Activated CD4-positive, alpha-beta T cell treated with anti-CD3 and anti-CD28 coated beads for 36 hours (primary cell): ENCODE measurements around the gene GATM. TPM values are rescaled to one million over a fixed set of nuclear protein-coding genes. Genes with fewer than 3 reads are reported as not detected.

ENCODE experiments used
- ATAC-seq: fragments of 200-7000 bp; cut with Tn5 transposase; one replicate; pipeline ENCODE4 v1.10.0; 2021; ENCODE audit warnings: mild to moderate bottlenecking, moderate library complexity
- CTCF ChIA-PET: fragments of 350-600 bp; sonication (Branson Sonifier 250); formaldehyde crosslinking; loops from one replicate; lab custom pipeline; 2021; ENCODE audit warnings: antibody characterized with exemption; lab: Charles Lee
- POLR2A ChIA-PET: fragments of 350-600 bp; sonication (Branson Sonifier 250); formaldehyde crosslinking; loops from one replicate; lab custom pipeline; 2021; ENCODE audit warnings: antibody characterized with exemption, inconsistent platforms; lab: Charles Lee
- DNase-seq: peaks from one replicate; pipeline ENCODE4 v3.0.0-alpha.2; 2020
- H3K27ac Mint-ChIP-seq: one replicate; pipeline ENCODE4 v1.8.0; 2021; ENCODE audit warnings: mixed read lengths
- H3K27me3 Mint-ChIP-seq: one replicate; pipeline ENCODE4 v1.8.0; 2021; ENCODE audit warnings: mixed read lengths
- H3K36me3 Mint-ChIP-seq: one replicate; pipeline ENCODE4 v1.8.0; 2021; ENCODE audit warnings: low read depth, mixed read lengths
- H3K4me1 Mint-ChIP-seq: one replicate; pipeline ENCODE4 v1.8.0; 2021; ENCODE audit warnings: mixed read lengths
- H3K4me3 Mint-ChIP-seq: one replicate; pipeline ENCODE4 v1.8.0; 2021; ENCODE audit warnings: mild to moderate bottlenecking, moderate library complexity, mixed read lengths
- H3K9me3 Mint-ChIP-seq: one replicate; pipeline ENCODE4 v1.8.0; 2021; ENCODE audit warnings: low read depth, mixed read lengths
- intact Hi-C, 2 experiments: fragments of 100-400 bp; cut with DNase I in 1 of 2; cut with micrococcal nuclease in 1 of 2; formaldehyde crosslinking; loops; one replicate each; pipeline versions ENCODE4 v1.14.2 to v1.15.1; 2022 to 2024; cut with DNase I, micrococcal nuclease
- total RNA-seq, 2 experiments: library from RNA; stranded (reverse); gene quantifications; one replicate each; pipeline ENCODE4 v1.2.3, GENCODE V29; 2021

The GATM gene
- total RNA-seq, 2 experiments from 2014 or later = 2.5 to 3.4 TPM

- peaks cover 8% of the 10 kb centered on the region for H3K27me3 Mint-ChIP-seq
- H3K4me3 Mint-ChIP-seq = no peak overlapping the region
- H3K4me1 Mint-ChIP-seq = no peaks in the 10 kb centered on the region
- no peaks in the 10 kb centered on the region for H3K36me3 Mint-ChIP-seq
- no peaks in the 10 kb centered on the region for H3K9me3 Mint-ChIP-seq
- DNase-seq (no peak), ATAC-seq (no peak)
- ChIA-PET POLR2A (no interaction called here), CTCF (no interaction called here)
- intact Hi-C loops = no loop called here
- no peak overlapping the region for H3K27ac Mint-ChIP-seq
Measured at GRCh38 chr15:45354711-45355110, 23.6 kb downstream of the GATM start.

GRCh38 chr15:45351227-45351626 lies 27.1 kb downstream of the GATM start:
- Mint-ChIP-seq H3K27ac (no peak overlapping the region), H3K36me3 (no peaks in the 10 kb centered on the region), H3K4me1 (no peaks in the 10 kb centered on the region), H3K9me3 (no peaks in the 10 kb centered on the region), H3K27me3 (peaks cover 34% of the 10 kb centered on the region), H3K4me3 (no peak overlapping the region)
- ATAC-seq = no peak
- ChIA-PET POLR2A (no interaction called here), CTCF (interaction anchor here (0.6 to 1.5 kb wide), 3 partner anchors 14 to 140 kb away, joined by 3 to 6 read pairs (median 3); no protein-coding TSS in a partner anchor)
- no peak for DNase-seq
- intact Hi-C loops = no loop called here

- Mint-ChIP-seq H3K4me1 (no peaks in the 10 kb centered on the region), H3K27ac (no peak overlapping the region), H3K36me3 (no peaks in the 10 kb centered on the region), H3K4me3 (no peak overlapping the region), H3K27me3 (peaks cover 37% of the 10 kb centered on the region), H3K9me3 (no peaks in the 10 kb centered on the region)
- DNase-seq (no peak), ATAC-seq (no peak)
- ChIA-PET POLR2A (no interaction called here), CTCF (no interaction called here)
- intact Hi-C loops = no loop called here
Measured at GRCh38 chr15:45349623-45350022, 28.7 kb downstream of the GATM start.

- ChIA-PET POLR2A (no interaction called here), CTCF (interaction anchor here (0.6 to 0.7 kb wide), 2 partner anchors 20 to 32 kb away, joined by 3 read pairs; no protein-coding TSS in a partner anchor)
- Mint-ChIP-seq H3K27ac (no peak overlapping the region), H3K4me1 (no peaks in the 10 kb centered on the region), H3K4me3 (no peak overlapping the region), H3K9me3 (no peaks in the 10 kb centered on the region), H3K27me3 (peaks cover 34% of the 10 kb centered on the region), H3K36me3 (no peaks in the 10 kb centered on the region)
- no peak for ATAC-seq
- intact Hi-C loops = no loop called here
- no peak for DNase-seq
Measured at GRCh38 chr15:45347989-45348388, 30.4 kb downstream of the GATM start.

- ATAC-seq (no peak), DNase-seq (no peak)
- Mint-ChIP-seq H3K27me3 (peaks cover 31% of the 10 kb centered on the region), H3K4me3 (no peak overlapping the region), H3K4me1 (no peaks in the 10 kb centered on the region), H3K27ac (no peak overlapping the region), H3K9me3 (no peaks in the 10 kb centered on the region), H3K36me3 (no peaks in the 10 kb centered on the region)
- ChIA-PET POLR2A (no interaction called here), CTCF (interaction anchor here (0.7 kb wide), 1 partner anchor 47 kb away, joined by 3 read pairs; no protein-coding TSS in a partner anchor)
- intact Hi-C loops = no loop called here
Measured at GRCh38 chr15:45347033-45347432, 31.3 kb downstream of the GATM start.

GRCh38 chr15:45346381-45346780 lies 32.0 kb downstream of the GATM start:
- ChIA-PET CTCF (interaction anchor here (0.7 to 1.1 kb wide), 2 partner anchors 25 to 46 kb away, joined by 3 read pairs; no protein-coding TSS in a partner anchor), POLR2A (no interaction called here)
- Mint-ChIP-seq H3K27me3 (peaks cover 31% of the 10 kb centered on the region), H3K9me3 (no peaks in the 10 kb centered on the region), H3K36me3 (no peaks in the 10 kb centered on the region), H3K27ac (no peak overlapping the region), H3K4me1 (no peaks in the 10 kb centered on the region), H3K4me3 (no peak overlapping the region)
- DNase-seq (no peak), ATAC-seq (no peak)
- intact Hi-C loops = loop anchor here in 1 of 2 experiments (1.0 kb wide), 1 partner anchor 12 kb away; no protein-coding TSS in a partner anchor

GRCh38 chr15:45343258-45343860 lies 35.0 kb downstream of the GATM start:
- peaks cover 21% of the 10 kb centered on the region for H3K27me3 Mint-ChIP-seq
- peaks cover 2% of the 10 kb centered on the region for H3K4me1 Mint-ChIP-seq
- ATAC-seq (no peak), DNase-seq (no peak)
- no peak overlapping the region for H3K27ac Mint-ChIP-seq
- H3K9me3 Mint-ChIP-seq = no peaks in the 10 kb centered on the region
- H3K4me3 Mint-ChIP-seq = no peak overlapping the region
- intact Hi-C loops = no loop called here
- ChIA-PET CTCF (interaction anchor here (0.7 to 1.4 kb wide), 2 partner anchors 13 to 205 kb away, joined by 3 to 4 read pairs; no protein-coding TSS in a partner anchor), POLR2A (interaction anchor here (0.6 kb wide), 1 partner anchor 45 kb away, joined by 5 read pairs; no protein-coding TSS in a partner anchor)
- H3K36me3 Mint-ChIP-seq = no peaks in the 10 kb centered on the region

- Mint-ChIP-seq H3K27me3 (peaks cover 9% of the 10 kb centered on the region), H3K27ac (no peak overlapping the region), H3K4me1 (peaks cover 4% of the 10 kb centered on the region), H3K9me3 (no peaks in the 10 kb centered on the region), H3K4me3 (no peak overlapping the region), H3K36me3 (no peaks in the 10 kb centered on the region)
- no peak for DNase-seq
- no peak for ATAC-seq
- ChIA-PET CTCF (interaction anchor here (1.1 kb wide), 2 partner anchors 16 to 22 kb away, joined by 3 read pairs; no protein-coding TSS in a partner anchor), POLR2A (no interaction called here)
- intact Hi-C loops = no loop called here
Measured at GRCh38 chr15:45341790-45342189, 36.6 kb downstream of the GATM start.

GRCh38 chr15:45340429-45340828 lies 37.9 kb downstream of the GATM start:
- Mint-ChIP-seq H3K4me3 (no peak overlapping the region), H3K4me1 (peaks cover 4% of the 10 kb centered on the region), H3K36me3 (no peaks in the 10 kb centered on the region), H3K27me3 (no peaks in the 10 kb centered on the region), H3K27ac (no peak overlapping the region), H3K9me3 (no peaks in the 10 kb centered on the region)
- intact Hi-C loops = no loop called here
- ChIA-PET CTCF (interaction anchor here (0.6 to 1.3 kb wide), 2 partner anchors 131 to 271 kb away, joined by 3 to 4 read pairs; no protein-coding TSS in a partner anchor), POLR2A (interaction anchor here (0.6 kb wide), 2 partner anchors 43 to 122 kb away, joined by 6 to 11 read pairs; no protein-coding TSS in a partner anchor)
- ATAC-seq (no peak), DNase-seq (no peak)

GRCh38 chr15:45338417-45338816 lies 39.9 kb downstream of the GATM start:
- POLR2A ChIA-PET = no interaction called here
- ATAC-seq (no peak), DNase-seq (no peak)

GRCh38 chr15:45337224-45337623 lies 41.1 kb downstream of the GATM start:
- H3K4me3 Mint-ChIP-seq = no peak overlapping the region
- DNase-seq = no peak
- intact Hi-C loops = no loop called here
- peaks cover 6% of the 10 kb centered on the region for H3K4me1 Mint-ChIP-seq
- H3K36me3 Mint-ChIP-seq = no peaks in the 10 kb centered on the region
- no peaks in the 10 kb centered on the region for H3K27me3 Mint-ChIP-seq
- no peak for ATAC-seq
- H3K27ac Mint-ChIP-seq = no peak overlapping the region
- CTCF ChIA-PET = interaction anchor here (0.6 kb wide), 1 partner anchor 19 kb away, joined by 3 read pairs; no protein-coding TSS in a partner anchor
- no peaks in the 10 kb centered on the region for H3K9me3 Mint-ChIP-seq
- POLR2A ChIA-PET = no interaction called here

More at GRCh38 chr15:45338417-45338816, 39.9 kb downstream of the GATM start:
- H3K4me1 Mint-ChIP-seq = peaks cover 6% of the 10 kb centered on the region
- no peaks in the 10 kb centered on the region for H3K27me3 Mint-ChIP-seq
- CTCF ChIA-PET = interaction anchor here (0.7 to 1.7 kb wide), 2 partner anchors 9 to 79 kb away, joined by 4 to 8 read pairs; no protein-coding TSS in a partner anchor
- H3K4me3 Mint-ChIP-seq = no peak overlapping the region
- H3K27ac Mint-ChIP-seq = no peak overlapping the region
- no peaks in the 10 kb centered on the region for H3K36me3 Mint-ChIP-seq
- H3K9me3 Mint-ChIP-seq = no peaks in the 10 kb centered on the region
- intact Hi-C loops = no loop called here

GRCh38 chr15:45333550-45333949 lies 44.8 kb downstream of the GATM start:
- POLR2A ChIA-PET = no interaction called here

More at GRCh38 chr15:45333550-45333949, 44.8 kb downstream of the GATM start:
- H3K36me3 Mint-ChIP-seq = no peaks in the 10 kb centered on the region
- intact Hi-C loops = no loop called here
- H3K27me3 Mint-ChIP-seq = no peaks in the 10 kb centered on the region
- H3K4me3 Mint-ChIP-seq = no peak overlapping the region
- no peak for DNase-seq
- CTCF ChIA-PET = interaction anchor here (0.7 to 1.0 kb wide), 2 partner anchors 111 to 204 kb away, joined by 3 read pairs; no protein-coding TSS in a partner anchor
- no peak for ATAC-seq
- peaks cover 6% of the 10 kb centered on the region for H3K4me1 Mint-ChIP-seq
- no peaks in the 10 kb centered on the region for H3K9me3 Mint-ChIP-seq
- H3K27ac Mint-ChIP-seq = no peak overlapping the region
